ENCODE data around the gene GALNT2. TPM values are rescaled to one million over a fixed set of nuclear protein-coding genes. Genes with fewer than 3 reads are reported as not detected.

Gene GALNT2
- total RNA-seq, 1 experiment from 2014 or later: 141 TPM

DNA sequence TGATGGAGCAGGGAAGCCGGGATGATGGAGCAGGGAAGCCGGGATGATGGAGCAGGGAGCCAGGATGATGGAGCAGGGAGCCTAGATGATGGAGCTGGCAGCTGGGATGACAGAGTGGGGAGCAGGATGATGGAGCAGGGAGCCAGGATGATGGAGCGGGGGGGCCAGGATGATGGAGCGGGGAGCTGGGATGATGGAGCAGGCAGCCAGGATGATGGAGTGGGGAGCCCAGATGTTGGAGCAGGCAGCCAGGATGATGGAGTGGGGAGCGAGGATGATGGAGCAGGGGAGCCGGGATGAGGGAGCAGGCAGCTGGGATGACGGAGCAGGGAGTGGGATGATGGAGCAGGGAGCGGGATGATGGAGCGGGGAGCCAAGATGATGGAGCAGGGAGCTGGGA lies 16.0 kb downstream of the GALNT2 start:
- intact Hi-C loops (cut with micrococcal nuclease; ENCODE audit: unreplicated experiment): no loop called here
- no peak for DNase-seq
- CTCF ChIA-PET: interaction anchor here (0.6 to 1.8 kb wide), 5 partner anchors 8 to 132 kb away, joined by 3 to 6 read pairs (median 4); no protein-coding TSS in a partner anchor
- peak overlapping the region; percentile 11 for H3K27ac Mint-ChIP-seq (ENCODE audit: unreplicated experiment)
- H3K4me1 Mint-ChIP-seq (ENCODE audit: low read depth, unreplicated experiment): peaks cover 58% of the 10 kb centered on the region
- BruUV-seq (replicated peaks): no TSS peak
- no peaks in the 10 kb centered on the region for H3K27me3 Mint-ChIP-seq (ENCODE audit: unreplicated experiment)
- TF ChIP-seq, protein P1, sequence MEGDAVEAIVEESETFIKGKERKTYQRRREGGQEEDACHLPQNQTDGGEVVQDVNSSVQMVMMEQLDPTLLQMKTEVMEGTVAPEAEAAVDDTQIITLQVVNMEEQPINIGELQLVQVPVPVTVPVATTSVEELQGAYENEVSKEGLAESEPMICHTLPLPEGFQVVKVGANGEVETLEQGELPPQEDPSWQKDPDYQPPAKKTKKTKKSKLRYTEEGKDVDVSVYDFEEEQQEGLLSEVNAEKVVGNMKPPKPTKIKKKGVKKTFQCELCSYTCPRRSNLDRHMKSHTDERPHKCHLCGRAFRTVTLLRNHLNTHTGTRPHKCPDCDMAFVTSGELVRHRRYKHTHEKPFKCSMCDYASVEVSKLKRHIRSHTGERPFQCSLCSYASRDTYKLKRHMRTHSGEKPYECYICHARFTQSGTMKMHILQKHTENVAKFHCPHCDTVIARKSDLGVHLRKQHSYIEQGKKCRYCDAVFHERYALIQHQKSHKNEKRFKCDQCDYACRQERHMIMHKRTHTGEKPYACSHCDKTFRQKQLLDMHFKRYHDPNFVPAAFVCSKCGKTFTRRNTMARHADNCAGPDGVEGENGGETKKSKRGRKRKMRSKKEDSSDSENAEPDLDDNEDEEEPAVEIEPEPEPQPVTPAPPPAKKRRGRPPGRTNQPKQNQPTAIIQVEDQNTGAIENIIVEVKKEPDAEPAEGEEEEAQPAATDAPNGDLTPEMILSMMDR (IDR thresholded peaks at IDR 0.05; ENCODE audit: unreplicated experiment): no peak
- H3K4me3 Mint-ChIP-seq (ENCODE audit: low read depth, unreplicated experiment): no peak overlapping the region
- no peaks in the 10 kb centered on the region for H3K9me3 Mint-ChIP-seq (ENCODE audit: low read depth, unreplicated experiment)
- H3K36me3 Mint-ChIP-seq (ENCODE audit: insufficient read depth, unreplicated experiment): peaks cover 19% of the 10 kb centered on the region

DNA sequence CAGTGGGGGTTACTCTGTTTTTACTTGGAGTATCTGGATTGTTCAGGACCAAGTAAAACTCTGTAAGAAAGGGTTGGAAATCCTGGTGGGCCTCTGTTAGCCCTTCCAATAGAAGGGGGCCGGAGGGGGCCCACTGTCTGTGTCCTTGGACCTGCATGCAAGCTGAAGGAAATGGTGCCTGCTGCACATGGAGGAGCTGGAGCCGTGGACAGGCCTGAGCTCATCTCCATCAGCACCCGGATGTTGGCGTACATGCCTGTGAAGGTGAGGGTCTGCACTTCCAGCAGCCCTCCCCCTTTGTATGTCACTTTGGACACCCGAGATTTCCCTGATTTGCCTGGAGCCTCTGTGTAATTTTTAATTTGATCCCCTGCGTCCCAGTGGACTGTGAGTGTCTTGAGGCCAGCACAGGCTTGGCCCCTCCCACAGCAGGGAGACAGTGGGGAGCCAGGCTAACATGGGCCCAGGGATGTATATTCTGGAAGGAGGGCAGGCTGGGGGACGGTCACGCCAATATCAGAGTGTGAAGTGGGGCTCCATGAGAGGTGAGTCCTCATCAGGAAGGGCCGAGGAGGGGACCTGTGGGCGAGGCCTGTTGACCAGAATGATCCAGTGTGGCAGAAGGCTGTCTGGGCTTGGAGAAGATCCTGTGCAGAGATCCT lies 16.8 kb downstream of the GALNT2 start:
- TF ChIP-seq, protein P1 (IDR thresholded peaks at IDR 0.05; ENCODE audit: unreplicated experiment): no peak
- DNase-seq: no peak
- H3K4me3 Mint-ChIP-seq (ENCODE audit: low read depth, unreplicated experiment): peak overlapping the region; percentile 61
- H3K9me3 Mint-ChIP-seq (ENCODE audit: low read depth, unreplicated experiment): no peaks in the 10 kb centered on the region
- H3K36me3 Mint-ChIP-seq (ENCODE audit: insufficient read depth, unreplicated experiment): peaks cover 20% of the 10 kb centered on the region
- intact Hi-C loops (cut with micrococcal nuclease; ENCODE audit: unreplicated experiment): loop anchor here (2.0 kb wide), 1 partner anchor 15 kb away; no protein-coding TSS in a partner anchor
- no TSS peak for BruUV-seq (replicated peaks)
- CTCF ChIA-PET: interaction anchor here (0.8 to 1.9 kb wide), 5 partner anchors 8 to 423 kb away, joined by 3 to 6 read pairs (median 4); no protein-coding TSS in a partner anchor
- no peaks in the 10 kb centered on the region for H3K27me3 Mint-ChIP-seq (ENCODE audit: unreplicated experiment)
- H3K4me1 Mint-ChIP-seq (ENCODE audit: low read depth, unreplicated experiment): peaks cover 66% of the 10 kb centered on the region
- peak overlapping the region; percentile 96 for H3K27ac Mint-ChIP-seq (ENCODE audit: unreplicated experiment)

DNA sequence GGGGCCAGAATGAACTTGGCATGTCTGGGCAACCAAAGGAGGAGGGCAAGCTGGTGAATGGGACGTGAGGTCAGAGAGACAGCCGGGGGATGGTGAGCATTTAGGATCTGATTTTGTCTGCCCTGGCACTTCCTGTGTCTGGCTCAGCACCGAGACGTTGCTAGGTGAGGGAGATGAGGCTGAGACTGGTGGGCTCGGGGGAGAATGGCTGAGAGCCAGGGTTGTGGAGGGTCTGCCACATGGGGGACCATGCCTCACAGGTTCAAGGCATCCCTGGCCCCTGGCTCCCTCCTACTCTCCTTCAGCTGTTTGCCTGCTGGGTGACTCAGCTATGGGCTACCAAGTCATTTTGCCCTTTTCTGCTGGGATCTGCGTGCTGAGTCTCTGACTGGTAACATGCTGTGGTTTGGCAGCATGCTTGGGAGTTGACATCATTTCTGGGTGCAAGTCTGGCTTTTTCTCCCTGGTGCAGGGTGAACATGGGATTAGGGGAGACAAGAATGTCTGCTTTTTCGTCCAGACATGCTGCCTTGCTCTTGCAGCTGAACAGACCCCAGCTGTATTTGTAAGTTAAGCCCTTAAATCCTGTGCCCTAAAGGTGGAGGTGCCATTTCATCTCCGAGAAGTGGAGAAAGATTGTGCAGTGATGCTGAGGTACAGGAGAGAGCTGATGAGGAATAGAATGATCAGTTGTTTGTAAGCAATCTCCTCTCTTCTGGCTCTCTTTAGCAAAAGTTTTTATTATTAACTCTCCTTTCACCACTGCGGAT lies 17.6 kb downstream of the GALNT2 start:
- Mint-ChIP-seq H3K36me3 (ENCODE audit: insufficient read depth, unreplicated experiment) (peaks cover 26% of the 10 kb centered on the region), H3K27me3 (ENCODE audit: unreplicated experiment) (no peaks in the 10 kb centered on the region), H3K9me3 (ENCODE audit: low read depth, unreplicated experiment) (no peaks in the 10 kb centered on the region), H3K4me1 (ENCODE audit: low read depth, unreplicated experiment) (peaks cover 74% of the 10 kb centered on the region), H3K27ac (ENCODE audit: unreplicated experiment) (peak overlapping the region; percentile 96), H3K4me3 (ENCODE audit: low read depth, unreplicated experiment) (peak overlapping the region; percentile 61)
- peak; percentile 86 for DNase-seq
- intact Hi-C loops (cut with micrococcal nuclease; ENCODE audit: unreplicated experiment): loop anchor here (1.0 to 2.0 kb wide), 2 partner anchors 16 to 17 kb away; no protein-coding TSS in a partner anchor
- TF ChIP-seq, protein P1 (IDR thresholded peaks at IDR 0.05; ENCODE audit: unreplicated experiment): no peak
- CTCF ChIA-PET: interaction anchor here (0.6 to 1.9 kb wide), 5 partner anchors 17 to 424 kb away, joined by 3 to 6 read pairs (median 3); no protein-coding TSS in a partner anchor
- no TSS peak for BruUV-seq (replicated peaks)

DNA sequence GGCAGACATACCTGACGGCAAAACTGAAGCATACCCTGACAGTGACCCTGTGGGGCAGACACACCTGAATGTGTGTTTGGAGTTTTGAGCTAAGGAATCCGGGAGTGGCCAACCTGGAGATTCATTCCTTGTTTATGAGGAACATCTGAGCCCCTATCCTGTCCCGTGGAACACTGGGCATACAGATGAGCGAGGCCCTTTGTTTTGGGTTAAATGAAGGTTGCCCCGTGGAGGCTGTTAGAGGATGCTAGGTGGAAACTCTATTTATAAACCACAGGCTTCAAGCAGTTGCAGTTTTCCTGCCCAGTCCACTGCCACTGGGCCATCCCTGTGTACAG lies 18.1 kb downstream of the GALNT2 start:
- Mint-ChIP-seq H3K36me3 (ENCODE audit: insufficient read depth, unreplicated experiment) (peaks cover 32% of the 10 kb centered on the region), H3K27me3 (ENCODE audit: unreplicated experiment) (no peaks in the 10 kb centered on the region), H3K27ac (ENCODE audit: unreplicated experiment) (peak overlapping the region; percentile 96), H3K4me3 (ENCODE audit: low read depth, unreplicated experiment) (peak overlapping the region; percentile 61), H3K4me1 (ENCODE audit: low read depth, unreplicated experiment) (peaks cover 79% of the 10 kb centered on the region), H3K9me3 (ENCODE audit: low read depth, unreplicated experiment) (no peaks in the 10 kb centered on the region)
- CTCF ChIA-PET: interaction anchor here (0.6 to 1.9 kb wide), 5 partner anchors 17 to 424 kb away, joined by 3 to 6 read pairs (median 3); no protein-coding TSS in a partner anchor
- intact Hi-C loops (cut with micrococcal nuclease; ENCODE audit: unreplicated experiment): loop anchor here (1.0 to 2.0 kb wide), 2 partner anchors 16 kb away; no protein-coding TSS in a partner anchor
- TF ChIP-seq, protein P1 (IDR thresholded peaks at IDR 0.05; ENCODE audit: unreplicated experiment): no peak
- BruUV-seq (replicated peaks): TSS peak; percentile 52
- no peak for DNase-seq

Measured in Calu3 (cell line).